CD4-positive, alpha-beta T cell treated with Interleukin-17A for 1 hour (primary cell): Measurements from ENCODE around the gene BCO1.

Source experiments
- DNase-seq: peaks from one replicate; pipeline ENCODE4 v3.0.0-alpha.2; 2020

Gene BCO1

GRCh38 chr16:81321536-81321935 lies 83.0 kb downstream of the BCO1 start:
- no peak for DNase-seq

- DNase-seq = no peak
Observed at GRCh38 chr16:81324808-81325207, 86.3 kb downstream of the BCO1 start.

GRCh38 chr16:81327011-81327410 lies 88.5 kb downstream of the BCO1 start:
- DNase-seq = no peak

DNA sequence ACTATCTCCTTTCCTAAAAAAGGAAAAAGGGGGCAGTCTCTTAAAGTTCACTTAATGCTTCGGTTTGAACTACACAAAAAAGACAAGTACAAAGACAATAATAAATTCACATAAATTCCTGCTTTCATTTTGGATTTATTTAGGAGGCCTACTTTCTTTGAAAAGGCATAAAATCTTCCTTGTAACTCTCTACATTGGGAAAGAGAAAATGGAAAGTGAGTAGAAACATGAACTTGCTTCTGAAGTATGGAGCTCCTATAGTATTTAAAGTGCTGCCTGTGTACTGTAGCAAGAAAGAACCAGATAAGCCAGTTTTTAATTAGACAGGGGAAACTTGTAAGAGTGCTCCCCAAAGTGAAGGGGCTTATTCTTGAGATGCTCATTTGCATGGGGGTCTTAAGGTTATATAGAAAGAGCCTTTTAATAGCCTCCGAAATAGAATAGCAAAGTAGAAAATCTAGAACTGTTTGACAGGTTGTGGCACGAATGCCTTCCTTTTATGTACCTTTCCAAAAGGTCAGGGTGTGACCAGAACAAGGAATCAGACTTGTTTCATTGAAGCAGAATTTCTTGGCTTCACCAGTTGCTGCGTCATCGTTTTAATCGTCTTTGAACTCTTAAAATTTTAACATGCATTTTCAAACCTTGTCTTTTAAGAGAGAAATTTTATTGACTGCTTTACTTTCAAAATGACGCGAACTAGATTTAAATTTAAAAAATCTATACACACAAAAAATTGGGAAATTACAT lies 89.1 kb downstream of the BCO1 start:
- DNase-seq = no peak

GRCh38 chr16:81329947-81330346 lies 91.5 kb downstream of the BCO1 start:
- no peak for DNase-seq

DNA sequence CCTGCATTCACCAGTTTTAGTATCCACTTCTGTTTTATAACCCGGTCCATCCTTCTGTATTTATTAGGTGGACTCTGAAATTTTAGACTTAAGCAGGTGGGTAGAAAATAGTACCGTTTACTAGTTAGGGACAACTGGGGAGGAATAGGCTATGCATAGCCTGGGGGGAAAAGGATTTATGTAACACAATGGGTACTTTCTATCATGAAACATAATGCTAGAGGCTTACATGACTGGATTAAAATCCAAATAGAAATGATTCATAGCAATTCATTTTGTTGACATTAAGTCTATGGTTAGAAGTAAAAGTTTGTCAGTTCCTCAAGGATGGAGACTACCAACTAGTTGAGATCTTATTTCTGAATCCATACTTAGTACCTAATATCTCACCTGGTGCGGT lies 94.9 kb downstream of the BCO1 start:
- no peak for DNase-seq

- no peak for DNase-seq
Observed at GRCh38 chr16:81335669-81336068, 97.2 kb downstream of the BCO1 start.

DNA sequence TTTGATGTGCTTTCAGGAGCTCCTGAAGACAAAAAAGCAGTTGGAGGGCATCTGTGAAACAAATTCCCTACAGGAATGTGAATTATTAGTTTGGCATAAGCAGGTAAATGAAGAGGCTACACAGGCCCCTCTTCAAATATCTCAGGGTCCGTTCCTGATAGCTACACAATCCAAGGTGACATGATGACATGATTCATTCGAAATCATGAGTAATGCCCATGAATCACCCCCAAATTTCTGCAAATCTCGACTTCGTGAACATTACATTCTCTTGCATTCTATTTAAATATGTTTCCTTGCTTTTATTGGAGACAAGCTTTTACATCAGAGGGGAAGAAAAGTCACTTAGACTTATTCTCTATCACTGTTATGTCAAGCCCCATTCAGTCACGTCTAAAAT lies 98.6 kb downstream of the BCO1 start:
- DNase-seq = no peak
